A549 (cell line): Measurements from ENCODE around the gene TMEM129. TPM values are rescaled to one million over a fixed set of nuclear protein-coding genes. Genes with fewer than 3 reads are reported as not detected.

Source experiments
- ATAC-seq, 2 experiments: fragments of 200-7000 bp in 1 of 2; fragments of >200 bp in 1 of 2; cut with Nextera tagmentation in 1 of 2; cut with Tn5 transposase in 1 of 2; 3 replicates each; pipeline versions ENCODE4 v1.8.0 to v1.9.1; 2018 to 2020; ENCODE audit warnings: mild to moderate bottlenecking in 1 of 2, moderate library complexity in 1 of 2
- CTCF ChIA-PET: fragments of 300-600 bp; sonication (Branson Sonifier 250); formaldehyde crosslinking; extraction: SDS; loops from one replicate; lab custom pipeline; 2021; ENCODE audit warnings: antibody characterized with exemption, inconsistent platforms; lab: Yijun Ruan, JAX
- POLR2A ChIA-PET: fragments of 350-600 bp; formaldehyde crosslinking; extraction: SDS; loops from one replicate; lab custom pipeline; 2021; ENCODE audit warnings: antibody characterized with exemption, inconsistent platforms; lab: Yijun Ruan, JAX
- DNase-seq, 2 experiments: peaks; one replicate each; pipeline versions ENCODE4 v3.0.0 to v3.0.0-alpha.2; 2011 to 2016; ENCODE audit warnings: low read depth in 1 of 2, low spot score in 1 of 2
- FAIRE-seq: peaks from 2 replicates; lab custom pipeline; 2011; peaks lifted over from hg19 to GRCh38; lab: Jason Lieb, UNC
- H3K27ac ChIP-seq, 2 experiments: fragments of >200 bp; sonication (Bioruptor Twin); formaldehyde crosslinking; 3 replicates each; pipeline ENCODE4 v1.5.1; 2016 to 2017
- H3K4me1 ChIP-seq: fragments of >200 bp; sonication (Bioruptor Twin); formaldehyde crosslinking; 3 replicates; pipeline ENCODE4 v1.6.1; 2016
- H3K4me2 ChIP-seq: fragments of >200 bp; sonication (Bioruptor Twin); formaldehyde crosslinking; 3 replicates; pipeline ENCODE4 v1.6.1; 2016
- H3K4me3 ChIP-seq: fragments of >200 bp; sonication (Bioruptor Twin); formaldehyde crosslinking; 3 replicates; pipeline ENCODE4 v1.5.1; 2016
- H3K9me3 ChIP-seq: fragments of >200 bp; sonication (Bioruptor Twin); formaldehyde crosslinking; 3 replicates; pipeline ENCODE4 v1.6.1; 2016
- ATOH8 ChIP-seq: fragments of 250-450 bp; sonication (Bioruptor Pico); IDR thresholded peaks from 2 replicates; pipeline ENCODE4 v1.5.0; 2020; ENCODE audit warnings: low read depth, mild to moderate bottlenecking, moderate library complexity
- CBX2 ChIP-seq: fragments of 200-600 bp; sonication (generic); IDR thresholded peaks from 2 replicates; pipeline ENCODE4 v1.6.1; 2016; ENCODE audit warnings: low read depth, mild to moderate bottlenecking, borderline replicate concordance
- CBX8 ChIP-seq: fragments of 200-600 bp; sonication (generic); IDR thresholded peaks from 2 replicates; pipeline ENCODE4 v1.6.1; 2016
- CHD4 ChIP-seq: fragments of 200-600 bp; sonication (generic); IDR thresholded peaks from 2 replicates; pipeline ENCODE4 v1.6.1; 2016; ENCODE audit warnings: antibody characterized with exemption, mild to moderate bottlenecking, borderline replicate concordance
- CTCF ChIP-seq: fragments of >200 bp; sonication (Bioruptor Twin); formaldehyde crosslinking; IDR thresholded peaks from 3 replicates; pipeline ENCODE4 v1.5.1; 2016
- EHMT2 ChIP-seq: fragments of 200-600 bp; sonication (generic); IDR thresholded peaks from 2 replicates; pipeline ENCODE4 v1.6.1; 2016; ENCODE audit warnings: antibody characterized with exemption, low read depth, mild to moderate bottlenecking, moderate library complexity
- HDAC2 ChIP-seq: fragments of 200-600 bp; sonication (generic); IDR thresholded peaks from 2 replicates; pipeline ENCODE4 v1.6.1; 2016
- JUN ChIP-seq, 2 experiments: fragments of >200 bp; sonication (Bioruptor Twin); formaldehyde crosslinking; IDR thresholded peaks; 2 replicates in 1 of 2; 3 replicates in 1 of 2; pipeline ENCODE4 v1.6.1; 2016 to 2017
- JUNB ChIP-seq: fragments of >200 bp; sonication (Bioruptor Twin); formaldehyde crosslinking; IDR thresholded peaks from 2 replicates; pipeline ENCODE4 v1.6.1; 2016
- KDM1A ChIP-seq: fragments of 200-600 bp; sonication (generic); IDR thresholded peaks from 2 replicates; pipeline ENCODE4 v1.6.1; 2016; ENCODE audit warnings: low read depth, mild to moderate bottlenecking
- KDM5A ChIP-seq: fragments of 200-600 bp; sonication (generic); IDR thresholded peaks from 2 replicates; pipeline ENCODE4 v1.6.1; 2016; ENCODE audit warnings: antibody characterized with exemption, mild to moderate bottlenecking
- NFE2L2 ChIP-seq: fragments of 150-350 bp; conservative IDR thresholded peaks from 2 replicates; pipeline ENCODE4 v1.6.1; 2014; ENCODE audit warnings: low read length
- NPAS2 ChIP-seq: fragments of 250-450 bp; sonication (Bioruptor Pico); IDR thresholded peaks from 2 replicates; pipeline ENCODE4 v1.8.0; 2022; ENCODE audit warnings: mild to moderate bottlenecking, moderate library complexity, borderline replicate concordance
- PHF8 ChIP-seq: fragments of 200-600 bp; sonication (generic); IDR thresholded peaks from 2 replicates; pipeline ENCODE4 v1.6.1; 2016; ENCODE audit warnings: low read depth, mild to moderate bottlenecking, antibody characterized with exemption, moderate library complexity, borderline replicate concordance
- POLR2A ChIP-seq: IDR thresholded peaks from 2 replicates; pipeline ENCODE4 v1.6.1; 2012; ENCODE audit warnings: mild to moderate bottlenecking, low read length
- POLR2AphosphoS2 ChIP-seq: conservative IDR thresholded peaks from 2 replicates; pipeline ENCODE4 v1.6.1; 2012; ENCODE audit warnings: low read length, improper control_type of control experiment, inconsistent platforms
- RAD21 ChIP-seq, 2 experiments: fragments of >200 bp in 1 of 2; sonication (Bioruptor Twin) in 1 of 2; formaldehyde crosslinking in 1 of 2; IDR thresholded peaks in 1 of 2; conservative IDR thresholded peaks in 1 of 2; 2 replicates in 1 of 2; 3 replicates in 1 of 2; pipeline ENCODE4 v1.6.1; 2012 to 2018; ENCODE audit warnings: inconsistent platforms in 1 of 2
- RARB ChIP-seq: fragments of 250-450 bp; sonication (Bioruptor Pico); IDR thresholded peaks from 2 replicates; pipeline ENCODE4 v1.8.0; 2021; ENCODE audit warnings: mild to moderate bottlenecking, moderate library complexity
- RCOR1 ChIP-seq: fragments of 150-350 bp; IDR thresholded peaks from 2 replicates; pipeline ENCODE4 v1.6.1; 2014; ENCODE audit warnings: antibody characterized with exemption, low read length, low read depth
- SMC3 ChIP-seq: fragments of >200 bp; sonication (Bioruptor Twin); formaldehyde crosslinking; IDR thresholded peaks from 3 replicates; pipeline ENCODE4 v1.6.1; 2018; ENCODE audit warnings: inconsistent platforms
- TFCP2L1 ChIP-seq: fragments of 250-450 bp; sonication (Bioruptor Pico); IDR thresholded peaks from 2 replicates; pipeline ENCODE4 v1.5.0; 2021; ENCODE audit warnings: mild to moderate bottlenecking
- TP53 ChIP-seq: fragments of 250-450 bp; sonication (Bioruptor Pico); IDR thresholded peaks from 2 replicates; pipeline ENCODE4 v1.5.0; 2021; ENCODE audit warnings: mild to moderate bottlenecking, moderate library complexity
- ZFP36 ChIP-seq: fragments of 450-650 bp; IDR thresholded peaks from 2 replicates; pipeline ENCODE4 v1.6.1; 2014; ENCODE audit warnings: borderline replicate concordance; ENCODE audit not compliant: partially characterized antibody
- ZSCAN20 ChIP-seq: fragments of 250-450 bp; sonication (Bioruptor Pico); IDR thresholded peaks from 2 replicates; pipeline ENCODE4 v1.8.0; 2022; ENCODE audit warnings: mild to moderate bottlenecking, moderate library complexity
- WGBS: methylation state at CpG from one replicate; pipeline ENCODE4 v1.1.6; 2017; ENCODE audit errors: missing lambda C conversion rate; 5-methylcytosine and 5-hydroxymethylcytosine counted together
- polyA plus RNA-seq, 4 experiments: library from polyadenylated mRNA; depleted of rRNA in 3 of 4; stranded (reverse); fragments of >200 nt; fragmentation: RNase III in 1 of 4; extraction: RNeasy Plus Mini Kit Qiagen cat#74134 plus additional on column Dnase treatment in 1 of 4; gene quantifications; 2 replicates in 3 of 4; 3 replicates in 1 of 4; pipeline ENCODE4 v1.2.3, GENCODE V29; 2011 to 2017
- TF ChIP-seq, protein P1 (sequence below): fragments of >200 bp; sonication (Bioruptor Twin); formaldehyde crosslinking; IDR thresholded peaks from 3 replicates; pipeline ENCODE4 v1.6.1; 2016
- TF ChIP-seq, protein P2 (sequence below): fragments of 150-350 bp; IDR thresholded peaks from 2 replicates; pipeline ENCODE4 v1.6.1; 2014; ENCODE audit warnings: low read depth, mild to moderate bottlenecking, low read length
- TF ChIP-seq, protein P3 (sequence below): IDR thresholded peaks from 2 replicates; pipeline ENCODE4 v1.6.1; 2012
- TF ChIP-seq, protein P4 (sequence below): fragments of 250-450 bp; sonication (Bioruptor Pico); IDR thresholded peaks from 2 replicates; pipeline ENCODE4 v1.5.0; 2021; ENCODE audit warnings: mild to moderate bottlenecking, moderate library complexity, borderline replicate concordance
- TF ChIP-seq, protein P5 (sequence below): IDR thresholded peaks from 2 replicates; pipeline ENCODE4 v1.6.1; 2012; ENCODE audit warnings: low read depth, borderline replicate concordance

TMEM129 gene
- polyA plus RNA-seq, 2 of the 4 experiments (the other 2 are of a cell fraction): 12.7 to 20.4 TPM

GRCh38 chr4:1738410-1738809 is 17.3 kb upstream of the TMEM129 start:
- TF ChIP-seq JUNB (no peak), TFCP2L1 (CRISPR knock-in tag) (no peak), RCOR1 (no peak), CBX8 (no peak), ATOH8 (CRISPR knock-in tag) (no peak), POLR2A (no peak), PHF8 (no peak), NFE2L2 (no peak), EHMT2 (no peak), POLR2AphosphoS2 (no peak), CBX2 (no peak), NPAS2 (no peak), JUN (IDR thresholded peaks at IDR 0.05) (no peak), KDM5A (no peak), RARB (CRISPR knock-in tag) (no peak), ZSCAN20 (CRISPR knock-in tag) (no peak), HDAC2 (no peak)
- TF ChIP-seq, protein P1, sequence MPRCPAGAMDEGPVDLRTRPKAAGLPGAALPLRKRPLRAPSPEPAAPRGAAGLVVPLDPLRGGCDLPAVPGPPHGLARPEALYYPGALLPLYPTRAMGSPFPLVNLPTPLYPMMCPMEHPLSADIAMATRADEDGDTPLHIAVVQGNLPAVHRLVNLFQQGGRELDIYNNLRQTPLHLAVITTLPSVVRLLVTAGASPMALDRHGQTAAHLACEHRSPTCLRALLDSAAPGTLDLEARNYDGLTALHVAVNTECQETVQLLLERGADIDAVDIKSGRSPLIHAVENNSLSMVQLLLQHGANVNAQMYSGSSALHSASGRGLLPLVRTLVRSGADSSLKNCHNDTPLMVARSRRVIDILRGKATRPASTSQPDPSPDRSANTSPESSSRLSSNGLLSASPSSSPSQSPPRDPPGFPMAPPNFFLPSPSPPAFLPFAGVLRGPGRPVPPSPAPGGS: no peak
- TF ChIP-seq, protein P2, sequence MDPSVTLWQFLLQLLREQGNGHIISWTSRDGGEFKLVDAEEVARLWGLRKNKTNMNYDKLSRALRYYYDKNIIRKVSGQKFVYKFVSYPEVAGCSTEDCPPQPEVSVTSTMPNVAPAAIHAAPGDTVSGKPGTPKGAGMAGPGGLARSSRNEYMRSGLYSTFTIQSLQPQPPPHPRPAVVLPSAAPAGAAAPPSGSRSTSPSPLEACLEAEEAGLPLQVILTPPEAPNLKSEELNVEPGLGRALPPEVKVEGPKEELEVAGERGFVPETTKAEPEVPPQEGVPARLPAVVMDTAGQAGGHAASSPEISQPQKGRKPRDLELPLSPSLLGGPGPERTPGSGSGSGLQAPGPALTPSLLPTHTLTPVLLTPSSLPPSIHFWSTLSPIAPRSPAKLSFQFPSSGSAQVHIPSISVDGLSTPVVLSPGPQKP: no peak
- TF ChIP-seq, protein P3, sequence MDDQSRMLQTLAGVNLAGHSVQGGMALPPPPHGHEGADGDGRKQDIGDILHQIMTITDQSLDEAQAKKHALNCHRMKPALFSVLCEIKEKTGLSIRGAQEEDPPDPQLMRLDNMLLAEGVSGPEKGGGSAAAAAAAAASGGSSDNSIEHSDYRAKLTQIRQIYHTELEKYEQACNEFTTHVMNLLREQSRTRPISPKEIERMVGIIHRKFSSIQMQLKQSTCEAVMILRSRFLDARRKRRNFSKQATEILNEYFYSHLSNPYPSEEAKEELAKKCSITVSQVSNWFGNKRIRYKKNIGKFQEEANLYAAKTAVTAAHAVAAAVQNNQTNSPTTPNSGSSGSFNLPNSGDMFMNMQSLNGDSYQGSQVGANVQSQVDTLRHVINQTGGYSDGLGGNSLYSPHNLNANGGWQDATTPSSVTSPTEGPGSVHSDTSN: no peak
- no peaks in the 10 kb centered on the region for H3K4me1 ChIP-seq
- H3K4me2 ChIP-seq: no peak overlapping the region
- peaks cover 11% of the 10 kb centered on the region; the same call in 2 of the 3 replicates for H3K9me3 ChIP-seq
- DNase-seq (no peak), ATAC-seq (no peak), FAIRE-seq (no peak)
- ChIA-PET CTCF (interaction anchor here (1.0 to 2.0 kb wide), 3 partner anchors 10 to 72 kb away, joined by 5 to 8 read pairs (median 7); no protein-coding TSS in a partner anchor), POLR2A (no interaction called here)
- H3K4me3 ChIP-seq: no peak overlapping the region
- WGBS: 98% methylated on average over 4 of the region's 4 CpGs
- H3K27ac ChIP-seq: no peak overlapping the region

DNA sequence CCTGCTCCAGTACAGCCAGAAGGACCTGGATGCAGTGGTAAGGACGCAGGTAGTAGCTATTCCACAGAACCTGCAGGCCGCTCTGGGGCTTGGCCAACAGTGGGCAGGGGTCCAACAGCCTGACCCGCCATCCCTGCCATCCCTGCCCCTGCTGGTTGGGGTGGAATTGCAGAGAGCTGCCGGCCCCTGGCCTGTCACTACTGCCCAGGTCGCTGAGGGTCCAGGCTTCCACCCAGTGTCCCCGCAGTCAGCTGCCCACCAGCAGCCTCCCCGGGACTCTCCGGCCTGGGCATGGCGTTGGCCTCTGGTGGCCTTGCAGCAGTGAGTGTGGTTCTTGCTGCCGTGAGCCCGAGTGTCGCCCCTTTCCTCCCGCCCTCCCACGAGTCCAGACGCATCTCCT is 16.5 kb upstream of the TMEM129 start:
- H3K27ac ChIP-seq: no peak overlapping the region
- CTCF ChIA-PET: interaction anchor here (0.8 to 2.0 kb wide), 9 partner anchors 8 to 173 kb away, joined by 3 to 8 read pairs (median 5); no protein-coding TSS in a partner anchor
- no peak overlapping the region for H3K4me2 ChIP-seq
- H3K4me1 ChIP-seq: no peaks in the 10 kb centered on the region
- ATAC-seq (no peak; a peak in 1 of 6 replicates), FAIRE-seq (no peak), DNase-seq (no peak)
- H3K4me3 ChIP-seq: no peak overlapping the region
- H3K9me3 ChIP-seq: peaks cover 11% of the 10 kb centered on the region; the same call in 2 of the 3 replicates
- WGBS: 99% methylated on average over 9 of the region's 15 CpGs
- POLR2A ChIA-PET: no interaction called here
- no peak for TF ChIP-seq TP53 (CRISPR knock-in tag)
- TF ChIP-seq, protein P4, sequence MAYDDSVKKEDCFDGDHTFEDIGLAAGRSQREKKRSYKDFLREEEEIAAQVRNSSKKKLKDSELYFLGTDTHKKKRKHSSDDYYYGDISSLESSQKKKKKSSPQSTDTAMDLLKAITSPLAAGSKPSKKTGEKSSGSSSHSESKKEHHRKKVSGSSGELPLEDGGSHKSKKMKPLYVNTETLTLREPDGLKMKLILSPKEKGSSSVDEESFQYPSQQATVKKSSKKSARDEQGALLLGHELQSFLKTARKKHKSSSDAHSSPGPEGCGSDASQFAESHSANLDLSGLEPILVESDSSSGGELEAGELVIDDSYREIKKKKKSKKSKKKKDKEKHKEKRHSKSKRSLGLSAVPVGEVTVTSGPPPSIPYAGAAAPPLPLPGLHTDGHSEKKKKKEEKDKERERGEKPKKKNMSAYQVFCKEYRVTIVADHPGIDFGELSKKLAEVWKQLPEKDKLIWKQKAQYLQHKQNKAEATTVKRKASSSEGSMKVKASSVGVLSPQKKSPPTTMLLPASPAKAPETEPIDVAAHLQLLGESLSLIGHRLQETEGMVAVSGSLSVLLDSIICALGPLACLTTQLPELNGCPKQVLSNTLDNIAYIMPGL: no peak
- TF ChIP-seq HDAC2: no peak
- no peak for TF ChIP-seq KDM1A
- no peak for TF ChIP-seq EHMT2
- TF ChIP-seq KDM5A: no peak
- no peak for TF ChIP-seq ATOH8 (CRISPR knock-in tag)
- TF ChIP-seq CHD4: no peak
- no peak for TF ChIP-seq ZFP36
- TF ChIP-seq SMC3: no peak
- no peak for TF ChIP-seq RAD21 (conservative IDR thresholded peaks at IDR 0.05 in 1 of 2, IDR thresholded peaks at IDR 0.05 in 1 of 2)
- TF ChIP-seq, protein P5, sequence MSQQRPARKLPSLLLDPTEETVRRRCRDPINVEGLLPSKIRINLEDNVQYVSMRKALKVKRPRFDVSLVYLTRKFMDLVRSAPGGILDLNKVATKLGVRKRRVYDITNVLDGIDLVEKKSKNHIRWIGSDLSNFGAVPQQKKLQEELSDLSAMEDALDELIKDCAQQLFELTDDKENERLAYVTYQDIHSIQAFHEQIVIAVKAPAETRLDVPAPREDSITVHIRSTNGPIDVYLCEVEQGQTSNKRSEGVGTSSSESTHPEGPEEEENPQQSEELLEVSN: no peak
- TF ChIP-seq CTCF: no peak
- no peak for TF ChIP-seq CBX8
